Upper lobe of right lung (tissue), 1 donor: ENCODE data around the gene HS6ST3. TPM values are rescaled to one million over a fixed set of nuclear protein-coding genes. Genes with fewer than 3 reads are reported as not detected.

Source experiments
- ATAC-seq: fragments of 200-7000 bp; cut with Tn5 transposase; one replicate; pipeline ENCODE4 v1.9.1; 2020; ENCODE audit warnings: mild to moderate bottlenecking, moderate library complexity
- DNase-seq: peaks from one replicate; pipeline ENCODE4 v3.0.0-alpha.2; 2020
- H3K27ac ChIP-seq: fragments of 200-600 bp; one replicate; pipeline ENCODE4 v1.8.0; 2022
- H3K27me3 ChIP-seq: fragments of 200-600 bp; one replicate; pipeline ENCODE4 v1.8.0; 2022; ENCODE audit warnings: mild to moderate bottlenecking
- H3K36me3 ChIP-seq: fragments of 200-600 bp; one replicate; pipeline ENCODE4 v1.8.0; 2022
- H3K4me1 ChIP-seq: fragments of 200-600 bp; one replicate; pipeline ENCODE4 v1.8.0; 2022
- H3K4me3 ChIP-seq: fragments of 200-600 bp; one replicate; pipeline ENCODE4 v1.8.0; 2022; ENCODE audit warnings: mild to moderate bottlenecking
- H3K9me3 ChIP-seq: fragments of 200-600 bp; one replicate; pipeline ENCODE4 v1.8.0; 2022
- CTCF ChIP-seq: fragments of 200-600 bp; IDR thresholded peaks from one replicate; pipeline ENCODE4 v1.8.0; 2022; ENCODE audit warnings: antibody characterized with exemption
- intact Hi-C: fragments of 100-400 bp; cut with DNase I; formaldehyde crosslinking; loops from one replicate; pipeline ENCODE4 v1.11.0; 2022
- total RNA-seq: library from RNA; stranded (reverse); fragmentation: NEBNext Ultra II Directional; extraction: Animal tissue kit (Norgen Biotek cat#: 25700); gene quantifications from one replicate; pipeline ENCODE4 v1.2.1, GENCODE V29; 2021
- donor health status: DM: no; HTN: yes; CAD: no; lungs with severe emphysema.

HS6ST3 gene
- total RNA-seq, 1 donor from 2014 or later: not detected

GRCh38 chr13:96795670-96796069 lies 705.8 kb downstream of the HS6ST3 start:
- intact Hi-C loops: no loop called here
- no peaks in the 10 kb centered on the region for H3K36me3 ChIP-seq
- no peaks in the 10 kb centered on the region for H3K9me3 ChIP-seq
- no peak overlapping the region for H3K27ac ChIP-seq
- H3K4me3 ChIP-seq: no peak overlapping the region
- no peaks in the 10 kb centered on the region for H3K4me1 ChIP-seq
- ATAC-seq (no peak), DNase-seq (no peak)
- H3K27me3 ChIP-seq: no peaks in the 10 kb centered on the region
- no peak for TF ChIP-seq CTCF

- Histone ChIP-seq H3K36me3 (no peaks in the 10 kb centered on the region), H3K4me3 (no peak overlapping the region), H3K9me3 (no peaks in the 10 kb centered on the region), H3K27me3 (no peaks in the 10 kb centered on the region), H3K27ac (no peak overlapping the region), H3K4me1 (no peaks in the 10 kb centered on the region)
- no peak for DNase-seq
- no peak for TF ChIP-seq CTCF
- intact Hi-C loops: no loop called here
- no peak for ATAC-seq
Measured at GRCh38 chr13:96796091-96796633, 706.3 kb downstream of the HS6ST3 start.

- DNase-seq (no peak), ATAC-seq (no peak)
- TF ChIP-seq CTCF: no peak
- Histone ChIP-seq H3K27ac (no peak overlapping the region), H3K4me3 (no peak overlapping the region), H3K4me1 (no peaks in the 10 kb centered on the region), H3K9me3 (no peaks in the 10 kb centered on the region), H3K27me3 (no peaks in the 10 kb centered on the region), H3K36me3 (no peaks in the 10 kb centered on the region)
- intact Hi-C loops: no loop called here
Measured at GRCh38 chr13:96797136-96797535, 707.2 kb downstream of the HS6ST3 start.

- H3K4me3 ChIP-seq: no peak overlapping the region
- no peaks in the 10 kb centered on the region for H3K36me3 ChIP-seq
- DNase-seq: no peak
- no peak for TF ChIP-seq CTCF
- H3K27me3 ChIP-seq: no peaks in the 10 kb centered on the region
- no peaks in the 10 kb centered on the region for H3K4me1 ChIP-seq
- no peak for ATAC-seq
- H3K27ac ChIP-seq: no peak overlapping the region
- intact Hi-C loops: no loop called here
- H3K9me3 ChIP-seq: no peaks in the 10 kb centered on the region
Measured at GRCh38 chr13:96803456-96804100, 713.7 kb downstream of the HS6ST3 start.

GRCh38 chr13:96804174-96804573 lies 714.3 kb downstream of the HS6ST3 start:
- no peak for TF ChIP-seq CTCF
- no peaks in the 10 kb centered on the region for H3K9me3 ChIP-seq
- no peaks in the 10 kb centered on the region for H3K36me3 ChIP-seq
- no peaks in the 10 kb centered on the region for H3K4me1 ChIP-seq
- H3K4me3 ChIP-seq: no peak overlapping the region
- no peak for ATAC-seq
- no peaks in the 10 kb centered on the region for H3K27me3 ChIP-seq
- DNase-seq: no peak
- intact Hi-C loops: no loop called here
- H3K27ac ChIP-seq: no peak overlapping the region
